ENCODE results near the gene MTMR10. TPM values are rescaled to one million over a fixed set of nuclear protein-coding genes. Genes with fewer than 3 reads are reported as not detected.

The MTMR10 gene
- total and polyA plus RNA-seq, 2 of the 4 experiments (the other 2 are of a cell fraction), result 11.2 to 13.8 TPM

DNA sequence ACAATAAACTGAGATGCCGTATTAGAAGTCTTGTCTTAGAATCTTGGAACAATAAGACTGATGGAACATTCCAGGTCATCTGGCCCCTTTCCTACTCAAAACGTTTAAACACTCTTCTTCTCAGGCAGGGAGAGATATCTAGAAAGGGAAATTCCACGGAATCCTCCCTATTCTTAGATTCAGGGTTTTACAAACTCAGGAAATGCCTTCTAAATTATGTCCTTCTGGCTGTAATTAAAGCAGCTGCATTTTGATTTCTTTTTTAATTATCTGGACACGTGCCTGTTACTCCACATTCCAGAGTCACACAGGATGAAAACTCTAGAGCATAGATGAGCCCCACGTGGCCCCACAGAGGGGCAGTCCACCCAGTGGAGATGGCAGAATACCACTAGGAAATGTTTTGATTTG is 41.5 kb upstream of the MTMR10 start:
- POLR2A ChIA-PET (ENCODE audit: unreplicated experiment), result no interaction called here
- peak overlapping the region; percentile 53 for H3K14ac ChIP-seq (replicated peaks; ENCODE audit: low read depth, low read length)
- TF ChIP-seq, protein P1, sequence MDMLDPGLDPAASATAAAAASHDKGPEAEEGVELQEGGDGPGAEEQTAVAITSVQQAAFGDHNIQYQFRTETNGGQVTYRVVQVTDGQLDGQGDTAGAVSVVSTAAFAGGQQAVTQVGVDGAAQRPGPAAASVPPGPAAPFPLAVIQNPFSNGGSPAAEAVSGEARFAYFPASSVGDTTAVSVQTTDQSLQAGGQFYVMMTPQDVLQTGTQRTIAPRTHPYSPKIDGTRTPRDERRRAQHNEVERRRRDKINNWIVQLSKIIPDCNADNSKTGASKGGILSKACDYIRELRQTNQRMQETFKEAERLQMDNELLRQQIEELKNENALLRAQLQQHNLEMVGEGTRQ (IDR thresholded peaks at IDR 0.05; ENCODE audit: low read depth, low read length), result peak; percentile 49; the same call in 1 of the 2 replicates
- TF ChIP-seq MAZ (IDR thresholded peaks at IDR 0.05; ENCODE audit: borderline replicate concordance, low read depth, low read length) (no peak), BHLHE40 (IDR thresholded peaks at IDR 0.05; ENCODE audit: low read depth, low read length) (peak; percentile 55; the same call in 1 of the 2 replicates), NFE2L2 (IDR thresholded peaks at IDR 0.05; ENCODE audit: low read depth, low read length) (no peak), CHD1 (IDR thresholded peaks at IDR 0.05; ENCODE audit: low read depth, low read length) (no peak), CEBPB (IDR thresholded peaks at IDR 0.05; ENCODE audit: low read depth, low read length) (no peak), RFX5 (IDR thresholded peaks at IDR 0.05; ENCODE audit: low read depth, low read length) (no peak)
- TF ChIP-seq, protein P2, sequence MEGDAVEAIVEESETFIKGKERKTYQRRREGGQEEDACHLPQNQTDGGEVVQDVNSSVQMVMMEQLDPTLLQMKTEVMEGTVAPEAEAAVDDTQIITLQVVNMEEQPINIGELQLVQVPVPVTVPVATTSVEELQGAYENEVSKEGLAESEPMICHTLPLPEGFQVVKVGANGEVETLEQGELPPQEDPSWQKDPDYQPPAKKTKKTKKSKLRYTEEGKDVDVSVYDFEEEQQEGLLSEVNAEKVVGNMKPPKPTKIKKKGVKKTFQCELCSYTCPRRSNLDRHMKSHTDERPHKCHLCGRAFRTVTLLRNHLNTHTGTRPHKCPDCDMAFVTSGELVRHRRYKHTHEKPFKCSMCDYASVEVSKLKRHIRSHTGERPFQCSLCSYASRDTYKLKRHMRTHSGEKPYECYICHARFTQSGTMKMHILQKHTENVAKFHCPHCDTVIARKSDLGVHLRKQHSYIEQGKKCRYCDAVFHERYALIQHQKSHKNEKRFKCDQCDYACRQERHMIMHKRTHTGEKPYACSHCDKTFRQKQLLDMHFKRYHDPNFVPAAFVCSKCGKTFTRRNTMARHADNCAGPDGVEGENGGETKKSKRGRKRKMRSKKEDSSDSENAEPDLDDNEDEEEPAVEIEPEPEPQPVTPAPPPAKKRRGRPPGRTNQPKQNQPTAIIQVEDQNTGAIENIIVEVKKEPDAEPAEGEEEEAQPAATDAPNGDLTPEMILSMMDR (conservative IDR thresholded peaks at IDR 0.05; ENCODE audit: low read depth, low read length), result no peak
- TF ChIP-seq, protein P3, sequence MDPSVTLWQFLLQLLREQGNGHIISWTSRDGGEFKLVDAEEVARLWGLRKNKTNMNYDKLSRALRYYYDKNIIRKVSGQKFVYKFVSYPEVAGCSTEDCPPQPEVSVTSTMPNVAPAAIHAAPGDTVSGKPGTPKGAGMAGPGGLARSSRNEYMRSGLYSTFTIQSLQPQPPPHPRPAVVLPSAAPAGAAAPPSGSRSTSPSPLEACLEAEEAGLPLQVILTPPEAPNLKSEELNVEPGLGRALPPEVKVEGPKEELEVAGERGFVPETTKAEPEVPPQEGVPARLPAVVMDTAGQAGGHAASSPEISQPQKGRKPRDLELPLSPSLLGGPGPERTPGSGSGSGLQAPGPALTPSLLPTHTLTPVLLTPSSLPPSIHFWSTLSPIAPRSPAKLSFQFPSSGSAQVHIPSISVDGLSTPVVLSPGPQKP (IDR thresholded peaks at IDR 0.05; ENCODE audit: borderline replicate concordance, low read depth, low read length), result no peak

More for the DNA sequence above, 41.5 kb upstream of the MTMR10 start:
- Histone ChIP-seq H3K9ac (ENCODE audit: low read depth, low read length) (no peak overlapping the region), H3K4me2 (ENCODE audit: low read depth, low read length) (peak overlapping the region; percentile 43; the same call in 1 of the 2 replicates), H3K36me3 (ENCODE audit: control insufficient read depth, insufficient read depth, low read length) (no peaks in the 10 kb centered on the region), H3K27ac (ENCODE audit: insufficient read depth, low read length) (peak overlapping the region; percentile 76), H4K5ac (ENCODE audit: low read depth, low read length) (no peak overlapping the region; the same call in 1 of the 2 replicates), H3K18ac (ENCODE audit: low read depth, low read length) (peak overlapping the region; percentile 95; the same call in 1 of the 2 replicates), H2BK120ac (ENCODE audit: low read depth, low read length) (peak overlapping the region; percentile 87), H2AK9ac (replicated peaks; ENCODE audit: low read depth, low read length, poor library complexity) (no peak overlapping the region), H3K9me1 (ENCODE audit: insufficient read depth, low read length) (peaks cover 7% of the 10 kb centered on the region; the same call in 1 of the 2 replicates), H4K91ac (ENCODE audit: insufficient read depth, low read depth, low read length) (0 out of 2 replicates have a peak overlapping the region, but pooled peaks have one; percentile 2), H4K8ac (ENCODE audit: low read depth in 2 of 2, low read length in 2 of 2) (peak overlapping the region; percentile 74 to 82; a peak in 3 of 4 replicates), H3K79me1 (ENCODE audit: low read depth in 1 of 2, low read length in 2 of 2) (no peaks in the 10 kb centered on the region), H4K20me1 (ENCODE audit: insufficient read depth, low read length) (no peaks in the 10 kb centered on the region), H2BK5ac (ENCODE audit: low read depth, low read length, poor library complexity, severe bottlenecking) (peak overlapping the region; percentile 85), H3K4me3 (ENCODE audit: insufficient read depth, low read depth, low read length) (no peak overlapping the region), H3K9me3 (ENCODE audit: control insufficient read depth, insufficient read depth, low read length) (no peaks in the 10 kb centered on the region), H3K4ac (ENCODE audit: low read depth, low read length) (peak overlapping the region; percentile 95; the same call in 1 of the 2 replicates), H2BK15ac (ENCODE audit: low read depth, low read length) (peak overlapping the region; percentile 97; the same call in 1 of the 3 replicates), H3K27me3 (ENCODE audit: control insufficient read depth, insufficient read depth, low read length) (no peaks in the 10 kb centered on the region), H2BK20ac (ENCODE audit: low read depth, low read length) (peak overlapping the region; percentile 90), H2AFZ (replicated peaks; ENCODE audit: low read length, poor library complexity) (no peak overlapping the region), H2AK5ac (ENCODE audit: low read depth, low read length) (no peak overlapping the region), H3K4me1 (ENCODE audit: control insufficient read depth, insufficient read depth, low read length) (peaks cover 15% of the 10 kb centered on the region), H3K23ac (ENCODE audit: low read depth, low read length) (peak overlapping the region; percentile 73; the same call in 1 of the 2 replicates), H3K56ac (ENCODE audit: extremely low read depth, insufficient read depth, low read length) (peak overlapping the region; percentile 60; the same call in 1 of the 2 replicates)
- CTCF ChIA-PET, result no interaction called here
- no CpG with 5 or more reads among the region's 5 CpGs for WGBS, 2 experiments (ENCODE audit: extremely low coverage in 2 of 2, insufficient read length in 1 of 2)
- in situ Hi-C loops (cut with MboI; ENCODE audit: low sequenced_read_pairs) (no loop called here), intact Hi-C loops (cut with micrococcal nuclease) (loop anchor here (1.0 kb wide), 1 partner anchor 9 kb away; no protein-coding TSS in a partner anchor), dilution Hi-C loops (cut with HindIII; ENCODE audit: low sequenced_read_pairs, unreplicated experiment) (no loop called here)
- BruUV-seq (replicated peaks), result no TSS peak
- peak; percentile 76 for DNase-seq
- peak; percentile 67 for ATAC-seq (ENCODE audit: low read depth)
